Smooth muscle cell (in vitro differentiated cells): ENCODE data around the gene TVP23C. TPM values are rescaled to one million over a fixed set of nuclear protein-coding genes. Genes with fewer than 3 reads are reported as not detected.
"Not testable (repeated sequence)": the region's sequence is repeated elsewhere in the genome, so short reads cannot be mapped to it uniquely, and the experiment has no call there.

Experiments used
- DNase-seq: peaks from one replicate; lab custom pipeline; 2025; ENCODE audit not compliant: unreplicated experiment; lab: John Stamatoyannopoulos, UW
- H2AFZ ChIP-seq: fragments of 200-600 bp; sonication (generic); 2 replicates; pipeline ENCODE4 v1.6.0; 2016; ENCODE audit warnings: antibody characterized with exemption, low read depth, mild to moderate bottlenecking
- H3F3A ChIP-seq: fragments of 200-600 bp; sonication (generic); 2 replicates; pipeline ENCODE4 v1.6.0; 2017; ENCODE audit warnings: antibody characterized with exemption, low read depth
- H3K27ac ChIP-seq: fragments of 200-600 bp; sonication (generic); 2 replicates; pipeline ENCODE4 v1.5.1; 2016; ENCODE audit warnings: low read depth, mild to moderate bottlenecking
- H3K27me3 ChIP-seq: fragments of 200-600 bp; sonication (generic); 2 replicates; pipeline ENCODE4 v1.6.1; 2016; ENCODE audit warnings: low read depth, mild to moderate bottlenecking
- H3K36me3 ChIP-seq: fragments of 200-600 bp; sonication (generic); 2 replicates; pipeline ENCODE4 v1.5.1; 2016; ENCODE audit warnings: low read depth
- H3K4me1 ChIP-seq: fragments of 200-600 bp; sonication (generic); 2 replicates; pipeline ENCODE4 v1.5.1; 2016; ENCODE audit warnings: low read depth
- H3K4me2 ChIP-seq: fragments of 200-600 bp; sonication (generic); 2 replicates; pipeline ENCODE4 v1.6.0; 2016; ENCODE audit warnings: mild to moderate bottlenecking
- H3K4me3 ChIP-seq: fragments of 200-600 bp; sonication (generic); 2 replicates; pipeline ENCODE4 v1.5.1; 2016; ENCODE audit warnings: mild to moderate bottlenecking
- H3K79me2 ChIP-seq: fragments of 200-600 bp; sonication (generic); 2 replicates; pipeline ENCODE4 v1.6.0; 2016; ENCODE audit warnings: low read depth, mild to moderate bottlenecking
- H3K9ac ChIP-seq: fragments of 200-600 bp; sonication (generic); 2 replicates; pipeline ENCODE4 v1.6.0; 2016; ENCODE audit warnings: low read depth
- H3K9me3 ChIP-seq: fragments of 200-600 bp; sonication (generic); replicated peaks from 2 replicates; pipeline ENCODE4 v1.5.1; 2016; ENCODE audit warnings: low read depth
- H4K20me1 ChIP-seq: fragments of 200-600 bp; sonication (generic); 2 replicates; pipeline ENCODE4 v1.6.0; 2016; ENCODE audit warnings: low read depth
- WGBS: methylation state at CpG from one replicate; pipeline ENCODE4 v1.1.7; 2016; ENCODE audit warnings: low lambda C conversion rate; 5-methylcytosine and 5-hydroxymethylcytosine counted together
- polyA plus RNA-seq: library from polyadenylated mRNA; unstranded; fragments of >200 nt; fragmentation: Nextera tagmentation; extraction: Ambion mirVana; gene quantifications from 2 replicates; pipeline ENCODE4 v1.2.1, GENCODE V29; 2016
- total RNA-seq: library from RNA; depleted of rRNA; stranded (reverse); fragments of >200 nt; gene quantifications from 2 replicates; pipeline ENCODE4 v1.2.3, GENCODE V29; 2014
- TF ChIP-seq, protein P1 (sequence below): fragments of 200-600 bp; sonication (generic); IDR thresholded peaks from 2 replicates; pipeline ENCODE4 v1.5.1; 2017; ENCODE audit warnings: borderline replicate concordance, mild to moderate bottlenecking, antibody characterized with exemption; ENCODE audit not compliant: insufficient read depth, poor library complexity, severe bottlenecking

The TVP23C gene
- total and polyA plus RNA-seq, 2 experiments from 2014 or later = 10.0 to 52.5 TPM

- not testable (repeated sequence) for H3F3A ChIP-seq, H3K27ac ChIP-seq, H3K79me2 ChIP-seq, H3K9me3 ChIP-seq, H4K20me1 ChIP-seq, H3K4me3 ChIP-seq, H3K4me1 ChIP-seq, H3K9ac ChIP-seq, H2AFZ ChIP-seq, H3K27me3 ChIP-seq, DNase-seq, H3K4me2 ChIP-seq, H3K36me3 ChIP-seq
- WGBS = 39% methylated on average over 3 of the region's 3 CpGs
Observed at GRCh38 chr17:15549552-15549951, 13.7 kb downstream of the TVP23C start.

- H3K4me1 ChIP-seq, H2AFZ ChIP-seq, H3K36me3 ChIP-seq, H3K79me2 ChIP-seq, H3F3A ChIP-seq, H3K27ac ChIP-seq, DNase-seq, H3K27me3 ChIP-seq, H4K20me1 ChIP-seq, H3K9me3 ChIP-seq, H3K4me2 ChIP-seq, H3K9ac ChIP-seq, H3K4me3 ChIP-seq: not testable (repeated sequence)
- WGBS = 18% methylated on average over 1 of the region's 2 CpGs
Observed at GRCh38 chr17:15546604-15547003, 16.7 kb downstream of the TVP23C start.

DNA sequence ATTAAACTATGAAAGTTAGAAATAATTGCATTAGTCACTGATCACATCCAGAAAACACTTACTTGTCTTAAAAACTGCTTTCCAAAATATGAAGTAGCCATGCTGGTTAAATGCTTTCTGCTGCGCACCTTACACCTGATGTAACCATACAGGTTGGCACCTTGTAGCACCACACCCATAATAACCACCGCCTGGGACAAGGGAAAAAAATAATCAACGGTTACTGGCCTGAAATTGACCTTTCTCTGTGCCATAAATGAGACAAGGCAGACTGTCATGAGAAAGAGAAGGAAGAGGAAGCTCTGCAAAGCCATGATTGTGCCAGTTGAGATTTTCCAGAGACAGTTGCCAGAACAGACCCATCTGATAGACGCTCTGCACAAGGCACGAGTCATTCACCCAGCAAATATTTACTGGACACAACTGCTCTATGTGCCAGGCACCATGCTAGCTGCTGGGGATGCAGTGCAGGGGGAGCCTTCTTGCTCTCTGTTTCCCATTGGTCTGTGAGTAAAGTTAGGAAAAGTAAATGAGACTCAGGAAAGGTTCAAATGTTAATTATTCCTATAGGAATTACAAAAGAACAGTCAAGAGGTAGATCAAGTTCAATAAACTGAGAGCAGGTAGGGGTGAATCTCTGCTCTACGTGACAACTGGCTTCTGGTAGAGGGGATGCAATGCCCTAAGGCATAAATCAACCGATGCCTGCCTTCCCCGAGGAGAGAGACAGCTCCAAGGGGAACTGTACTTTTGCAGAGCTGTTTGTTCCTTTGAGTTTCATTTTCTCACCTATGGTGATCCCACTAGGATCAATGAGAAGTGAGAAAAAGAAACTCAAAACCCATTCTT lies 22.7 kb downstream of the TVP23C start:
- not testable (repeated sequence) for H3K9ac ChIP-seq, H3K79me2 ChIP-seq, H4K20me1 ChIP-seq, H3K27ac ChIP-seq, H3K4me1 ChIP-seq, DNase-seq, H3K4me3 ChIP-seq, H3K9me3 ChIP-seq, H3K36me3 ChIP-seq, H3K4me2 ChIP-seq, H2AFZ ChIP-seq, H3F3A ChIP-seq, H3K27me3 ChIP-seq
- 33% methylated on average over 8 of the region's 8 CpGs for WGBS

- WGBS = 97% methylated on average over 3 of the region's 3 CpGs
- not testable (repeated sequence) for H3K79me2 ChIP-seq, H4K20me1 ChIP-seq, H3K4me3 ChIP-seq, H3K4me1 ChIP-seq, DNase-seq, H3K36me3 ChIP-seq, H3K4me2 ChIP-seq, H3K27ac ChIP-seq, H2AFZ ChIP-seq, H3K27me3 ChIP-seq, H3K9me3 ChIP-seq, H3F3A ChIP-seq, H3K9ac ChIP-seq
Observed at GRCh38 chr17:15533122-15533521, 30.2 kb downstream of the TVP23C start.

DNA sequence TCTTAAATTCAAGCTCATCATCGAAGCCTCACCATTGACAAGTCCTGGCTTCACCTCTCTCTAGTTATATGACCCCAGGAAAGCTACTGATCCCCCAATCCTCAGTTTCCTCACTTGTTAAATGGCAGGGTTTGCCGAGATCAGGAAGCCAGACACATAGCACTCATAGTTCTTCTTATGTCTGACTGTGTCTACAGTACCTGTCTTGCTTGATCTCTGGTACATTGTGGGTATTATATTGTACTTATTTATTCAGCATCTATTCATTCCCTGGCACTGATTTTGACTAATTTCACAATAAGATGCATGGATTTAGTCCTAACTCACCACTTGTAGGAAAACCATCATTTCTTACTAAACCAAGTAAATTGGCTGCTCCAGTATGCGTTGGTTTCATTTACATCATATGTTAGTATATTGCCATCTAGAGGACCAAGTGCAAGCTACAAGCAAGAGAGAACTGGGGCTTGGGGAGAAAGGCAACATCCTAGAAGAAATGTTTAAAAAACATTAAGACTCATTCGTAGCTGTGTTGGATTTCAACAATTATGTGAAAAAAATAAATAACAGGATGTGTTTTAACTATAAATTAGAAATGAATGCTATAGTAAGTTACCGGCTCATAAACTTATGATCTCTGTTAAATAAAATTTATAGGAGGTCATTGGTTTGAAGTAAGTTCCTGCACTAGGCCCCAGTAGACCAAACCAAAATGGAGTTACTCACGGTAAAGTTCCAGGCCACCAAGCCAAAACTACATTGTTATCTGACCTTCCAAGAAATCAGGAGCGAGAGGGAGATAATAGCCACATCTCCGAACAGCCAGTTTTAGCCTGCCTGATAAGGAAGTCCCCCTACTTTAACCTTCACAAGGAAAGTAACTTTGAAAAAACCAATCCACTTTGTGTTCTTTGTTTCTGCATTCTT lies 36.7 kb downstream of the TVP23C start:
- H3K27ac ChIP-seq, H3K9ac ChIP-seq, H2AFZ ChIP-seq, H4K20me1 ChIP-seq, H3K36me3 ChIP-seq, H3K79me2 ChIP-seq, H3K4me1 ChIP-seq, H3K4me3 ChIP-seq, H3K27me3 ChIP-seq, H3K4me2 ChIP-seq, H3K9me3 ChIP-seq, H3F3A ChIP-seq, DNase-seq: not testable (repeated sequence)
- TF ChIP-seq, protein P1, sequence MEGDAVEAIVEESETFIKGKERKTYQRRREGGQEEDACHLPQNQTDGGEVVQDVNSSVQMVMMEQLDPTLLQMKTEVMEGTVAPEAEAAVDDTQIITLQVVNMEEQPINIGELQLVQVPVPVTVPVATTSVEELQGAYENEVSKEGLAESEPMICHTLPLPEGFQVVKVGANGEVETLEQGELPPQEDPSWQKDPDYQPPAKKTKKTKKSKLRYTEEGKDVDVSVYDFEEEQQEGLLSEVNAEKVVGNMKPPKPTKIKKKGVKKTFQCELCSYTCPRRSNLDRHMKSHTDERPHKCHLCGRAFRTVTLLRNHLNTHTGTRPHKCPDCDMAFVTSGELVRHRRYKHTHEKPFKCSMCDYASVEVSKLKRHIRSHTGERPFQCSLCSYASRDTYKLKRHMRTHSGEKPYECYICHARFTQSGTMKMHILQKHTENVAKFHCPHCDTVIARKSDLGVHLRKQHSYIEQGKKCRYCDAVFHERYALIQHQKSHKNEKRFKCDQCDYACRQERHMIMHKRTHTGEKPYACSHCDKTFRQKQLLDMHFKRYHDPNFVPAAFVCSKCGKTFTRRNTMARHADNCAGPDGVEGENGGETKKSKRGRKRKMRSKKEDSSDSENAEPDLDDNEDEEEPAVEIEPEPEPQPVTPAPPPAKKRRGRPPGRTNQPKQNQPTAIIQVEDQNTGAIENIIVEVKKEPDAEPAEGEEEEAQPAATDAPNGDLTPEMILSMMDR = peak; percentile 69
- 52% methylated on average over 8 of the region's 8 CpGs for WGBS

DNA sequence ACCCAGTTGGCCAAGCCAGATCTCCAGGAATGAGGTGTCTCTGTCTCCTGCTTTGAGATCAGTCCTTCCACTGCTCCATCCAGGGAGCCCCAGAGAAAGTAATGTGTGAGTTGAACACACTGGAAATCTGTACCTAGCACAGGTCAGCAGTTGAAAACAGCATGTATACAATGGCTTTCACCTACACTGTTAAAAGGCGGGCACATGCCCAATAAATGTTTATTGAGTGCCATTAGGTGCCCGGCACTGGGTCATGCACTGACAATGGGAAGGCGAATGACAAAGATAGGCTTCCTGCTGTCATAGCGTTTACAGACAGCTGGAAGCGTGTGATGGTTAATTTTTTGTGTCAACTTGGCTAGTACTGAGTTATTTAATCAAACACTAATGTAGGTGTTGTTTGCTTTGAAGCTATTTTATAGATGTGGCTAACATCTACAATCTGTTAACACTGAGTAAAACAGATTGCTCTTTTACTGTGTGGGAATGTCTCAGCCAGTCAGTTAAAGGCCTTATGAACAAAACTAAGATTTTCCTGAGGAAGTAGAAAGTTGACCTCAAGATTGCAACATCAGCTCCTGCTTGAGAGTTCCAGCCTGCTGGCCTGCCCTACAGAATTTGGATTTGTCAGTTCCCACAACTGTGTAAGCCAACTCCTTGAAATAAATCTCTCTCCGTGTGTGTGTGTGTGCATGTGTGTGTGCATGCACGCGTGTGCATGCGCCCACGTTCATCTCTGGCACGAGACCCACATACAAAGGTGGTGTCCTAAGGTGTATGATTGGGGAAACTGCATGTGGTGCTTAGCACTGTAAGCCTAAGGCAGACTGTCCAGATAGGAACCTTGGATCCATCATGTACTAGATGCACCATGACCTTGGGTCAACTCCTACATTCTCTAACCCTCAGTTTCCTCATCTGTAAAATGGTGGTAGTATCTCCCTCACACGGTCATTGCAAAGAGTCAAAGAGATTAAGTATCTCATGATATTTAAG lies 38.0 kb downstream of the TVP23C start:
- H3K9ac ChIP-seq, H3K27ac ChIP-seq, H3K79me2 ChIP-seq, H3F3A ChIP-seq, H3K27me3 ChIP-seq, DNase-seq, H3K36me3 ChIP-seq, H3K4me1 ChIP-seq, H3K4me2 ChIP-seq, H2AFZ ChIP-seq, H4K20me1 ChIP-seq, H3K4me3 ChIP-seq, H3K9me3 ChIP-seq: not testable (repeated sequence)
- 75% methylated on average over 10 of the region's 12 CpGs for WGBS
